ENCODE measurements around the gene STYXL1.

STYXL1 gene

DNA sequence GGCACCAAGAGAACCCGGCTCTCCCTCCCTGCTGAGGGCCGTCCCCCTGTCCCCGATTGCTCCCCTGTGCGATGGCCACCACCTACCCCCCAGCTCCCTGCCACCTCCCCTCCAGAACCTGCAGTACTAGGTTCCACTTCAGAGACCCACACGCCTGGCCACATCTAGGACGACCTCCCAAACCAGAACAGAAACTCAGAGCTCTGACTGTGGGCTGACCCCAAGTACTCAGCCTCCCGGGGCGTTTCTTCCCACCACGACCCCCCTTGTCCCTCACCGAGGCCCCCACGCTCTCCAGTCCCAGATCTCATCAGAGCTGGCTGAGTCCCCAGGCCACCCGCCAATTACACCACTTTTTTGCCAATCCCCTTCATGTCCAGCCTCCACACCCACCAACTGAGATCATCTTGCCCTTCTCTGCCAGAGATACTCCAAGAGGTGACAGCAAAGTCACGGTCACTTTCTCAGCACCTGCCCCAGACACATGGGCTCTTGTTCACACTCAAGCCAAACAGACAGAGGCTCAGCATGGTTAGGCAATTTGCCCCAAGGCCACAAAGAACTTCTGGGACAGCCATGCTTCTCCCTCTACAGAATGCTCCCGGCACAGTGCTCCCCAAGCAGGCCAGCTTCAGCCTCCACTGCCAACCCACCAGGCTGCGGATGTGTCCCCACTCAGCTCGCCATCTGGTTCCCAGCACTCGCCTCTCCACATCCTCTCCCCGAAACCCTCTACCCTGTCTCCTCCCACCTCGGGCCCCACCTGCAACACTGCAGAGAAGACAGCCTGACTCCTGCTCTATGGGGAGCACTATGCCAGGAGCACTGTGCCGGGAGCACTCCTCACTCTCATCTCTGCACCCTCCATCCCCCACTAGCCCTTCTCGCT is 58.1 kb downstream of the STYXL1 start:
- no peak for DNase-seq

- DNase-seq: no peak
Observed at GRCh38 chr7:75988568-75989499, 59.0 kb downstream of the STYXL1 start.

DNA sequence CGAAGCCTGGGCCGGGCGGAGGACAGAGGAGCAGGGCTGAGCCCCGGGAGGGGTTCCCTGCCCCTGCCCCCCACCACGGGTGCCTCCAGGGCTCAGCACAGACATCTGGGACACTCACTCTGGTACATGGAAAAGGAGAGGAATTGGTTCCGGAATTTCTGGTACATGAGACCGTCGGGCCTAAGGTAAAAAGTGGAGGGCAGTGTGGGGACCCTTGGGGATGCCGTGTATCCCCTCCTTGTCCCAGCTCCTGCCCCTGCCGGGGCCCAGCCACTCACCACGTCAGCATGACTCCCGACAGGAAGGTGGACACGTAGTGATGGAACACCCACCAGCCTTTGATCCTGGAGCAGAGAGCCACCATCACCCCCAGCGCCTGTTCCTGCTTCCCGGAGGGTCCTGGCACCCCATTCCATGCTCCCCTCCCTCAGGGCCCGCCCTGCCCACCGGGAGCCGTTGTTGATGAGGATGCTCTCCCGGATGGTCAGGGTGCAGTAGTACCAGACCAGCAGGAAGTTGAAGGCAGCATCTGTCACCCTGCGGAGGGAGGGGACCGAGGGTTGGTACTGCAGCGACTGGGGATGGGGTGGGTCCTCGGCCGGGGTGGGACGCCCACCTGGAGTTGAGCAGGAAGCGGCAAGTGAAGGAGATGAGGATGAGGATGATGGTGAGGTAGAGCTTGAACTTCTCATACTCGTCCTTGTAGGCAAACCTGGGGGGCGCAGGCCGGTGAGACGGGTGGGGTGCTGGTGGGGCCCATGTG is 59.8 kb downstream of the STYXL1 start:
- DNase-seq: no peak

DNA sequence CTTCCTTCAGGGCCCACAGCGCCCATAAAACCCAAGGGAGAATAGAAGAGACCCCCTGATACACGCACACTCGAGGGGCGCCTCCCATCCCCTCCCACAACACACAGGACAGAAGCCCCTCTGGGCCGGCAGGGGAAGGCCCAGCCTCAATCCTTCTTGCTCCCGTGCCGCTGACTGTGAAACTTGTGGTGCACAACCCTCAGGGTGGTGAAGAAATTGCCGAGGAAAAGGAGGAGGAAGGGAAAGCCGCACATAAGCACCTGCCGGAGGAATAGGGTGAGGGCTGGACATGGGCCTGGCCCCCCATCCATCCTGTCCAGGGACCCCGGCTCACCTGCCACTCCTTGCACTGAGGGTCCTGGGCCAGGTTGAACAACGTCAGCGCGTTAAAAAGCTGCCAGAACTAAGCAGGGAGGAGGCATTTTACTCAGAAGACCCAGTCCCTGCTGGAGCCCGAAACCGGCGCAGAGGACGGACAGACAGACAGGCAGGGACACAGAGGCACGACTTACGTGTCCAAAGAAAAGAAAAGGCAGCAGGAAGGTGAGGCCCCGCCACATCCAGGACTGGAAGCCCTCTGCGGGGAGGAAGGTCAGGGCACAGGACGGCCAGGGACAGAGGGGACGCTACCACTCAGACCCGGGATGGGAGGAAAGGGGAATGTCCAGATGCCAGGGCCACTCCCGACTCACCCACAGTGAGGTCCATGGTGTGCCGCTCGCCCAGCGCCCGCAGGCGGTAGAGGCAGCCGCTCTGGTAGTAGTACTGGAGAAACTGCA is 60.6 kb downstream of the STYXL1 start:
- DNase-seq: no peak

DNA sequence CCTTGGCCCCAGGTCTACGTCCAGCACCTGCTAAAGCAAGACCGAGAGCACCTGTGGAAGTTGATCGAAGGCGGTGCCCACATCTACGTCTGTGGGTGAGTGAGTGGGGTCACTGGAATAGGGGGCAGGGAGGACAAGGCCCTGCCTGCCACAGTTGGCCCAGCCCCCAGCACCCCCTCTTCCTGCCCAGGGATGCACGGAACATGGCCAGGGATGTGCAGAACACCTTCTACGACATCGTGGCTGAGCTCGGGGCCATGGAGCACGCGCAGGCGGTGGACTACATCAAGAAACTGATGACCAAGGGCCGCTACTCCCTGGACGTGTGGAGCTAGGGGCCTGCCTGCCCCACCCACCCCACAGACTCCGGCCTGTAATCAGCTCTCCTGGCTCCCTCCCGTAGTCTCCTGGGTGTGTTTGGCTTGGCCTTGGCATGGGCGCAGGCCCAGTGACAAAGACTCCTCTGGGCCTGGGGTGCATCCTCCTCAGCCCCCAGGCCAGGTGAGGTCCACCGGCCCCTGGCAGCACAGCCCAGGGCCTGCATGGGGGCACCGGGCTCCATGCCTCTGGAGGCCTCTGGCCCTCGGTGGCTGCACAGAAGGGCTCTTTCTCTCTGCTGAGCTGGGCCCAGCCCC is 61.5 kb downstream of the STYXL1 start:
- DNase-seq: no peak

- no peak for DNase-seq
Observed at GRCh38 chr7:75985518-75986146, 62.2 kb downstream of the STYXL1 start.

DNA sequence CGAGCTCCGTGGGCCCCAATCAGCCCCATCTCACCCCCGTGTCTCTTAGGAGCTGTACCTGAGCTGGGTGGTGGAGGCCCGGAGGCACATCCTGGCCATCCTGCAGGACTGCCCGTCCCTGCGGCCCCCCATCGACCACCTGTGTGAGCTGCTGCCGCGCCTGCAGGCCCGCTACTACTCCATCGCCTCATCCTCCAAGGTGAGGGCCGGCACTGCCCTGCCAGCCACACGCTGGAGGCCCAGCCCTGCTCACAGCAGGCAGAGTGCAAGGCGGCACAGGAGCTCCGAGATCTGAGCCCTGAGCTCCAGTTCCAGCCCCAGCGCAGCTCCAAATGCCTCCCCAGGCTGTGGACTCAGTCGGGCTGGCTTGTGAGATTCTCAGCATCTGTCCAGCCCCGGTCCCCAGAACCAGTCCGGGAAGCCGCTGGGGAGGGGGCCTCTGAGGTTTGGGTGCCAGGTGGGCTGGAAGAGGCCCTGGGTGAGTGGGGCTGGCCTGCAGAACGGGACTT is 62.7 kb downstream of the STYXL1 start:
- DNase-seq: no peak

- DNase-seq: no peak
Observed at GRCh38 chr7:75984130-75985008, 63.4 kb downstream of the STYXL1 start.

GRCh38 chr7:75983471-75984129 is 64.2 kb downstream of the STYXL1 start:
- no peak for DNase-seq

DNA sequence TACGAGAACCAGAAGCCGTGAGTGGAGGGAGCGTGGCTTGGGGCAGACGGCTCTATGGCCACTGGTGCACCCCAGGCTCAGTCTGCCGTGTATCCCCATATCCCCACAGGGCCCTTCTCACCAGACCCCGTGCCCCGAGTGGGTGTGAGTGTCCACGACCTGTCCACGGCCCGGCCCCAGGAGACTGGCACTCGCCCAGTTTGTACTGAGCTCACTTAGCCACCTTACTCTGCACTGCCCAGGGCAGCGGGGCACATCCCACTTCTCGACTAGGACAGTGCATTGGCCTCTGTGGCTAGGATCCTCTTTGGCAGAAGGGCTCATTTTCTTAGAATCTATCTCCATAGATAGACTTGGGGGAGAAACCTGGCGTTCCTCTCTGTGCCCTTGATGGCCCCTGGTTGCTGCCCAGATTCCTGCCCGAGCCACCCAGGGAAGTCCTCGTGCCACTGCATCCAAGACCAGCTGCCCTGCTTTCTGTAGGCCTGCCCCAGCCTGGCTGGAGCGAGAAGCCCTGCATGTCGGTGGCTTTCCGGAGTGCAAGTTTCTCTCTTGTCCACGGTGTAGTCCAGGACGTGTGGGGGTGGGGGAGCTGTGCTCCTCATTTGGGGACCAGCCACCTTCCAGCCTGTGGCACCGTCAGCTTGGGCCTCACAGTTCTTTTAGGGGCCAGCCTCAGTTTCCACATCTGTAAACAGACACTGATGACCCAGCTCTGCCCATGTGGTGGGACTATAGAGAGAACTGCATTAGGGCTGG is 65.3 kb downstream of the STYXL1 start:
- DNase-seq: no peak

DNA sequence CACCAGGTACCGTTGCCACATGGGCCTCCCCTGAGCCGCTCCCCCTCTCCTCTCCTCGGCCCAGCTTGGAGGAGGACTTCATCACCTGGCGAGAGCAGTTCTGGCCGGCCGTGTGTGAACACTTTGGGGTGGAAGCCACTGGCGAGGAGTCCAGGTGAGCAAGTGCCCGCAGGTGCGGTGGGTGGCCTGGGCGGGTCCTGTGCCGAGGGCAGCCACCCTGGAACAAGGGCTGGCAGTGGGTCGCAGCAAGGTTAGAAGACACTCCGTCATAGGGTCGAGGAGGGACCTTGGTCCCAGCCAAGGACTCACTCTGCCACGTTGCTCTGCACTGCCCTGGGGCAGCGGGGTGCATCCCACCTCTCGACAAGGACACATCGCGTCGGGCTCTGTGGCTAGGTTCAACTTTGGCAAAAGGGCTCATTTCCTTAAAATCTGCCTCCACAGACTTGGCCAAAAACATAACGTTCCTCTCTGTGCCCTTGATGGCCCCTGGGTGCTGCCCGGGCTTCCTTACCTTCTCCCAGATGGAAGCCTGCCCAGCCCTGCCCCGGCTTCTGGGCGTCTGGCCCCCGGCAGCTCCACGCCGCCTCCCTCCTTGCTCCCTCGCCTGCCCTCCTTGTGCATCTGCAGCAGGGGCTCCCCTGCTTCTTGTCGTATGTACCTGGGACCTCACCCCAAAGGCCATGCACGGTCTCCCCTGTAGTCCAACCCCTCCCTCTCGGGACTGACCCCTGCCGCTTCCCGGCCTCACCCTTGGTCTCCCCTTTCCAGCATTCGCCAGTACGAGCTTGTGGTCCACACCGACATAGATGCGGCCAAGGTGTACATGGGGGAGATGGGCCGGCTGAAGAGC is 66.1 kb downstream of the STYXL1 start:
- no peak for DNase-seq

DNA sequence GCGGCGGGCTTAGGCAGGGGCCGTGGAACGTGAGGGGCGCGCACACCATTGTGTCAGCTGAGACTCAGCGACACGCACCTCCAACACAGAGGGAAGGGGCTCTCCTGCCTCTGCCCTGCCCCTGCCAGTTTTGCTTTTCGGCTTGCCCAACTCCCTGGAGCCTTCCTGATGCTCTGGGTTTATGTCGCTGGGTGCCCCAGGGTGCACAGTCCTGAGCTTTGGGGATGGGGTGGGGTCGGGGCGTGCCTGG is 66.7 kb downstream of the STYXL1 start:
- no peak for DNase-seq

DNA sequence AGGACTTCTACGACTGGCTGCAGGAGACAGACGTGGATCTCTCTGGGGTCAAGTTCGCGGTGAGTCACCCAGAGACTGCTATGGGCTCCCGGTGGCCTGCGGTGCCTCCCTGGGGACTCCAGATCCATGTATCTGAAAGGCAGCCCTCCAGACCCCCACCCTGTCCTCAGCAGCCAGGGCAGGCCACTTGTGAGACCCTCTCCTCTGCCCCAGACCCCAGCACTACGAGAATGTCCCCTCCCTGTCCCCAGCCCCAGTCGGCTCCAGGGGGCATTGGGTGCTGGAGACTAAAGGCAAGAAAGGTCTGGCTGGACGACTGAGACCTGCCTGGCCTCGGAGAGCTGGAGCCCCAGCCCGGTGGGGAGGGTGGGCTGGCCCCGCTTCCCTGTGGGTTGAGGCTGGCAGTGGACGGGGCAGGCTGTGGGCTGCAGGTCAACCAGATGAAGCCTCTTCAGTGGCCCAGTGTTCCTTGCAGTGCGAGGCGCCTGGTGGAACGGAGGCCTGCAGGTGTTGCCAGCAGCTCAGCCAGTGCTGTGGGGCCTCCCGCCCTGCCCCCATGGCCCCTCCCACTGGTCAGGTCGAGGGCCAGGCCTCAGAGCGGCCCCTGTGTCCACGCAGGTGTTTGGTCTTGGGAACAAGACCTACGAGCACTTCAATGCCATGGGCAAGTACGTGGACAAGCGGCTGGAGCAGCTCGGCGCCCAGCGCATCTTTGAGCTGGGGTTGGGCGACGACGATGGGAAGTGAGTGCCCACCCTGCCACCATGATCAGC is 67.2 kb downstream of the STYXL1 start:
- no peak for DNase-seq

- DNase-seq: no peak
Observed at GRCh38 chr7:75979759-75980429, 67.9 kb downstream of the STYXL1 start.

DNA sequence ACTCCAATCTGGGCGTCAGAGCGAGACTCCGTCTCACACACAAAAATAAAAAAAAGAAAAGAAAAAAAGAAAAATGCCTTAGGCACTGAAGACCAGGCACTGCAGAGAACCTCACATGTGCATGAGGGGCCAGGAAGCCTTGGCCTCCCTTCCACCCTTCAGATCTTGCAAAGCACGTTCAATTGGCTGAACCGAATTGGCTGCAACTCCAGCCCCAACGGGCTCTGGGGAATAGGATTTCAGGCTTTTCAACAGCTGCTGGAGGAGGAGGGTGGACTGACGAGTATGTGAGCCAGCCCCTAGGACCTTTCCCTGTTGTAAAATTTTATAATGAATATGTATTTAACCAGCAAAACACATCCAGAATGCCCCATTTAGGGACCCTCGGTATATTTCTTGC is 70.1 kb downstream of the STYXL1 start:
- DNase-seq: no peak

- DNase-seq: no peak
Observed at GRCh38 chr7:75971961-75972763, 75.6 kb downstream of the STYXL1 start.

All from activated CD4-positive, alpha-beta T cell treated with anti-CD3 and anti-CD28 coated beads, Interleukin-2, amount 50 U/mL, for 16 hours (primary cell).